ENCODE results near the gene TMEM132C.

TMEM132C gene

GRCh38 chr12:128509170-128509569, 242.2 kb downstream of the TMEM132C start:
- DNase-seq = no peak

DNA sequence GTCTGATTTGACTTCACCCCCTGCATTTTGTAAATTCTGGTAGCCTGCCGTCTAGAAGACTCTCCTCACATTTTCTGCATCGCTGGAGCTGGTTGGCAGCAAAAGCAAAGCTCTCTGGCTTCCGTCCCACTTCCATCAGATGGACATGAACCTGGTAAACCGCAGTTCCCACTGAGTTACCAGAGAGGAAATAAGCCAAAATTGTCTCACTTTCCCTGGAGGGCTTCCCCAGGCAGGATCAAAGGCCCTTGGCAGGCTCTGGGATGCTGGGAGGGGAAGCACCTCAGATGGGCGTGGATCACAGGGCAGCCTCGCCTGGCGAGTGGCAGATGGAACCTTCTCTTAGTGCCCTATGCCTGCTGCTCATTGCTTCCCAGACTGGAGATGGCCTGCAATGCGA, 243.5 kb downstream of the TMEM132C start:
- DNase-seq = no peak

DNA sequence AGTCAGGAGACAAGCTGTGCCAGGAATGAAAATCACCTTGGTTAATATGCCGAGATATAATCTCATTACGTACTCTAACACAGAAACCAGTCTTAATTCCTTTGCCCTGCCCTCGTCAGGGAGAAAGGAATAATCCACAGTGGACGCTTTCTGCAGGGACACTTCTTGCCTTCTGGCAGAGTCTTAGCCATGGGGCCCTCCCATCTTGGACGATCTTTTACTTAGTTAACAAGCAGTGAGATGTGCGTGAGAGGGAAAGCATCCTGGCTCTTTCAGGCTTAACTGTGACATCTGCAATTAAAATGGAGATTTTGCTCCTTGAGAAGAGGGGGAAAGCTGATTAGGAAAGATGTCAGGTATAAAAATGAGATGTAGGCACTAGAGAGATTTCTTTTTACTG, 246.4 kb downstream of the TMEM132C start:
- DNase-seq = no peak

DNA sequence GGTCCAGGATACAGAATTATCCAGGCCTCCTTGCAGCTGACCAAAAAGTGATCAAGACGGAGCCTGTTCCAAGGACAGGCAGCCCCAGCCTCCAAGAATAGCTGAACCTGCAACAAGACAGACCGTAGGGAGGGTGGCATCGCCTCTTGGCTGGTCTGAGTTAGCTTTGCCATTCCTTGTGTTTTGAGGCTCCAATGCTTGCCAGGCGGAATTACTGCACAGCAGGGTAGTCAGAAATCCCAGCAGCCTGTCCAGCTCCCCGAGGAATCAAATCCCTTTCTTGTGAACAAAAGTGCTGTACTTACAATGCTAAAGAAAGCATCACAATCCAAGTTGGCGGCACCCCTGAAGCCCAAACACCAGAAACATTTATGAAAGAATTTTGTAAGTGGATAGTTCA, 246.9 kb downstream of the TMEM132C start:
- no peak for DNase-seq

GRCh38 chr12:128518644-128519043, 251.7 kb downstream of the TMEM132C start:
- DNase-seq = no peak

DNA sequence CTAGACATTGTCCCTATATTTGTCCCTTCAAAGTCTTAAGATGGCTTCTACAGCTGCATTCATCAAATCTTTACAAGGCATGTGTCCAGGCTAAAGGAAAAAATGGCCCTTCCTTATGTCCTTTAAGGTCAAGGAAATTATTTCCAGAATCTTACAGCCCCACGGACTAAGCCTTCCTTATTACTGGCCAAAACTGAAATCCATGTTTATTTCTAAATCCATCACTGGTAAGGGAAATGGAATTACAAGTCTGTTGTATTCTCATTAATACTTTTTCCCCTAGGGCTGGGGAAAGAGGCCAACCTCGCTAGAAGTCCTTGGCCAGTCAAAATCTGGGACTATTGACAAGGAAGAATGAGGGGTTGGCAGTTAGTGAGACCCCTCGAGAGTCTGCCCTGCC, 252.5 kb downstream of the TMEM132C start:
- DNase-seq = no peak

DNA sequence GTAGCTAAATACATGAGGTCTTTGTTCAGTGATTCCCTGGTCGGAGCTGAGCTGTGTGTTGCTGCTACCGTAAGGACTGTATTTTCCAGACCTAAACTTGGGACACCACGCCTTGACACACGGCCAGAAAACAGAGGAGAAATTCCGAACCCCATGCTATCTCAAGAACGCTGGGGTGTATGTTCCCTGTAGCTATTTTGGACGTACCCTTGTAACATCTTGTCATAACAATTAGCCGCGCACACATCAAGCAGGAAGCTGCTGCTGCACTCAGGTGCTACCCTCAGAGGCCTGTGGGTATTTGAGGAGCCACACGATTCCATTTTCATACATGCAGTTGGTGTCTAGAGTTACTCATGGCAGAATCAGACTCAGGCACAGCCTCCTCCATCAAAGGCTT, 255.0 kb downstream of the TMEM132C start:
- no peak for DNase-seq

DNA sequence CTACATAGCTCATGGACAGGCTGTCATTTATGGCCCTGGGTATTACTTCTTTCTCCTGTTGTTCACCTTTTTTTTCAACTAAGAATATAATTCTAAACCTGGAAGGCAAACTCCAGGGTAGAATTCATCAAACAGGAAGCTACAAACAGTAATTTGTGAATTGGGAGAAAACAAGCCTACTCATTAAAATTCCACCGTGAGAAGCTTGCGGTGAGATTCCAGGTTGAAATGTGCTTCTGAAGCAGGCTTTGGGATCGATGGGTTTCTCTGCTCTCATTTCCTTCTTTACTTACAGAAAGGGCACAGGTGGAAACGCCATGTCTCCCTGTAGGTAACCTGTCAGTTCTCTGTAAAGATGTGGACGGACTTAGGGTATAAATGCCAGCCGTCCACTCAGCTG, 257.5 kb downstream of the TMEM132C start:
- DNase-seq = no peak

DNA sequence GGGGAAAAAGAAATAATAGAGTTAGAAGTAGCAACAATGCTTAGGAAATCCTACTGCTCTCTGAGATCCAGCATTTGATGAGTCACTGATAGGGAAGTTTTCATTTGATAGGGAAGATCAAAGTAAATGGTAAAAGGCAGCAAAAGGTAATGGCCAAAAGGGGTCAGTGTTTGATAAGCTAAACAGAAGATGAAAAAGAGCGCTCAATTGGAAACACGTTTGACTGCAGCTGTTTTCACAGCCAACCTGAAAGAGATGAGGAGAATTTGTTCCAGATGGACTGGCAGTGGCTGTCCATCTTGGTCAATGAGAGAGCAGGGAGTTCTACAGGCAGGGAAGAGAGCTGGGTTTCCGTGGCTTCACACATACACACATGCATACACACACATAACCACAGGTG, 264.2 kb downstream of the TMEM132C start:
- peak; percentile 6 for DNase-seq

- DNase-seq = peak; percentile 17
Observed at GRCh38 chr12:128534906-128535305, 267.9 kb downstream of the TMEM132C start.

- DNase-seq = no peak
Observed at GRCh38 chr12:128536810-128537209, 269.8 kb downstream of the TMEM132C start.

DNA sequence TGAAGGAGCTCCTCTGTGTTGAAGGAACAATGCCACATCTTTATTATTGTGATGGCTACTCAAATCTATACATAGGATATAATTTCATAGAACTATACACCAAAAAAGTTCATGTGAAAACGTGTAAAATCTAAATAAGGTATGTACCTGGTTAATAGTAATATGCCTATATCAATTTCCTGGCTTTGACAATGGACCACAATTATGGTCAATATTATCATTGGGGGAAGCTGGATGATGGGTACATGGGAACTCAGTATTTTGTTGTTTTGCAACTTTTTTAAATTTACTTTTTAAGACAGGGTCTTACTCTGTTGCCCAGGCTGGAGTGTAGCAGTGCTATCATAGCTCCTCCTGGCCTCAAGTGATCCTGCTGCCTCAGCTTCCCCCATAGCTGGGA, 270.7 kb downstream of the TMEM132C start:
- no peak for DNase-seq

DNA sequence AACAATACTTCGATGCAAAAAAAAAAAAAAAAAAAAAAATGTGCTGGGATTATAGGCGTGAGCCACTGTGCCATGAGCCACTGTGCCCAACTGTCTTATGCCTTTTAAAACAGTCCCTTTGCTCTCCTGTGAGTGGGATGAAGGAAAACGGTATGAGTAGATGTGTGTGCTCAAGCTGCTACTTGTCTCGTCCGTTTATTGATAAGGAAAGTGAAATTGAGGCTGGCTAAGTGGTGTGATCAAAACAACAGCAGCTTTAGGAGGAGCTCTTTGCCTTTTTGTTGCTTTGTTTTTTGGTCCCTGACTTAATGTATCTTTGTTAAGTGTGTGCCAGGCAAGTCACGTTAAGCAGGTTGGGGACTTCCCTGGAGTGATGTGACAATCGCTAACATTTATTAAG, 275.9 kb downstream of the TMEM132C start:
- DNase-seq = peak; percentile 24

- DNase-seq = no peak
Observed at GRCh38 chr12:128543460-128543859, 276.5 kb downstream of the TMEM132C start.

- no peak for DNase-seq
Observed at GRCh38 chr12:128543971-128544370, 277.0 kb downstream of the TMEM132C start.

GRCh38 chr12:128548949-128549348, 282.0 kb downstream of the TMEM132C start:
- DNase-seq = no peak

DNA sequence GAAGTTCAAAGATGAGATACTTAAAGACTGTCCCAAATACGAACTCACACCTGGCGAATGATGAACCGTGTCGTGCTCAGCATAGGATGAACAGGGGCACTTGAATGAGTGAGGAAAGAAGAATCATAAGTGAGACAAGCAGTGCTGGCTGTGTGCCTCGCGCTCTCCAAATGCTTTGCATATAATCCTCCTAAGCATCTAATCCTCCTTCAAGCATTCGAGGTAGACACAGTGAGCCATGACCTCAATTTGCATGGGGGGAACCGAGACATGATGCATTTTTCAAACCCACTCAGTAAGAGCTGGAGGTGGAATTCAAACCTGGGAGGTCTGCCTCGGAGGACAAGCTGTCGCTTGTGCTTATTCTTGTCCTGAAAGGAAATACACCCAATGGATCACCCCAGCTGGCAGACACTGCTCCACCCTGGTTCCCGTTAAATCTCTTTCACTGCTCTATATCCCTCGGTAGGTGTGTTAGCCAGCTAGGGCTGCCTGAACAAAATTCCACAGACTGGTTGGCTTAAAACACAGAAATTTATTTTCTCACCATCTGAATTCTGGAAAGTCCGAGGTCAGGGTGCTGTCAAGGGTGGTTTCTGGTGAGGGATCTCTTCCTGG, 282.7 kb downstream of the TMEM132C start:
- DNase-seq = no peak

GRCh38 chr12:128551266-128551665, 284.3 kb downstream of the TMEM132C start:
- no peak for DNase-seq

DNA sequence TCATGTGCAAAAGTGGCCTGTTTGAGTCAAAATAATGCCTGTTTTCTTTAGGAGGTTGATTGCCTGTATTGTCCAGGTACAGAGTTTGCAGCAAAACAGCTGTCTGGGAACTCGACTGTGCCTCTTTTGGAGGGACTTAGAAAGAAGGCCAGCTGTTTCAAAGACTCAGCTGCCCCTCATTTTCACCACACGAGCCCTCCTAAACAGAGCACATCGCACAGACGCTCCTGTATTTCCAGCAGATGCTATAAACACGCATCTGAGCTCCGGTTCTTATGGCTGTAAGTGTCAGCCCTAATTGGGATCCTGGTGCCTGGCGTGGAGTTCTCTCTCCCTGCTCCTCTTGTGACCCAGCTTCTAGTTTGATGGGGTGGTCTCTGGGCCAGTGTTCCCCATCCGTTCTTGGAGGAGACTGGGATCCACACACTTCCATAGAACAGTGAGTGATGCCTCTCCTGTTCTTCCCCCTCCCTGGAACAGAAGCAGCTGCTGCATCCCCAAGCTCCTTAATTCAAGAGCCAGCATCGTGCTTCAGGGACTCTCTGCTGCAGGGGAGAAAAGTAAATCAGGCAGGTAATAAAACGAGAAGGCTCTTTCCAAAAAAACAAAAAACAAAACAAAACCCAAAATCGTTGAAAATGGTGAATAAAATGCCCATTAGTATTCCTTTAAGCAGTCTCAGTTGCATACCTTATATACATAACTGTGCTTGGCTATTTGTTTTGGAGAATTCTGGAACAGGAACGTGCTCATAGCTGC, 287.8 kb downstream of the TMEM132C start:
- DNase-seq = no peak

DNA sequence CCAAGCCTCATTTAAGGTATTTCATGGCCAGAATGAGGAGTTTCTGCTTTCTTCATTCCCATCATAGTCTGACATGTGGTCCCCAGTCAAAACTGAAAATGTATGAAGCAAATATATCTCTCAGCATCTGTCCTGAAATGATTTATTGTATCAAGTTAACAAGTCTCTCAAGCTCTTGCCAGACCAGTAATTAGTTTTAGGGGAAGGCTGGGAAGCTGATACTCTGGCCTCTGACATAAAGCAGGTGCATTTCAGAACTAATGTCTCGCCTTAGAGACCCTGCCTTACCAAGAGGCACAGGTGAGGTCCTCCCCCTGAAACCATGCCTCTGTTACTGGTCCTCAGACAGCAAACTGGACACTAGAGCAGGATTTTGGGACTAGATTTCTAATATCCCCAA, 290.3 kb downstream of the TMEM132C start:
- no peak for DNase-seq

- DNase-seq = no peak
Observed at GRCh38 chr12:128564956-128565355, 298.0 kb downstream of the TMEM132C start.

DNA sequence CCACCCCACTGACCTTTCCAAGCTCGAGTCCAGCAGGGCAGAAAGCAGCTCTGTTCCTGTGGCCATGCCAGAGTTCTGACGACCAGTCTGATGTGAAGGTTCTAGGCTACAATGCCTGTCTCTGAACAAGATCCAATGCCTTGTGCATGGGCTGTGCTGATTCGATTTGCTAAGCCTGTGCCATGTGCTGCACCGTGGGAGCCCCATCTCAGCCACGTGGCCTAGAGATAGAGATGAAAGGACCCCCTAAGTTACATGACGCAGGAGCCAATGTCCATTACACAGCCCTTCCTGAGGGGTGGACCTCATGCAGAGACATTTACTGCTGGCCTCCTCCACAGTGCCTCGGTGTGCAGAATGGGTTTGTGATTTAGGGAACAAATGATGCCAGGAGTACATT, 300.8 kb downstream of the TMEM132C start:
- no peak for DNase-seq

- DNase-seq = peak; percentile 32
Observed at GRCh38 chr12:128570191-128571065, 303.5 kb downstream of the TMEM132C start.
